ENCODE results near the gene DUSP22. TPM values are rescaled to one million over a fixed set of nuclear protein-coding genes. Genes with fewer than 3 reads are reported as not detected.

DUSP22 gene
- total RNA-seq, 1 experiment from 2014 or later = 34.8 TPM

GRCh38 chr6:356828-357251 lies 64.6 kb downstream of the DUSP22 start:
- ATAC-seq (no peak), DNase-seq (ENCODE audit: low read depth, low spot score) (no peak)
- no peaks in the 10 kb centered on the region for H3K4me1 ChIP-seq (ENCODE audit: control insufficient read depth, insufficient read depth, low read length)
- no peaks in the 10 kb centered on the region for H3K27me3 ChIP-seq (ENCODE audit: control insufficient read depth, insufficient read depth, low read length)
- no peaks in the 10 kb centered on the region for H3K9me3 ChIP-seq (ENCODE audit: control insufficient read depth, insufficient read depth, low read depth, low read length)
- H3K4me3 ChIP-seq (ENCODE audit: low read depth in 2 of 2, low read length in 2 of 2) = no peak overlapping the region
- H3K36me3 ChIP-seq (ENCODE audit: control insufficient read depth, insufficient read depth, low read length) = no peaks in the 10 kb centered on the region
- H3K27ac ChIP-seq (ENCODE audit: low read length) = no peak overlapping the region
- BruUV-seq (replicated peaks) = no TSS peak
- no peak for TF ChIP-seq SIN3A (IDR thresholded peaks at IDR 0.05; ENCODE audit: borderline replicate concordance, insufficient read depth, low read depth, low read length)
- no peak for TF ChIP-seq CTCF (IDR thresholded peaks at IDR 0.05)
- no peak for TF ChIP-seq POLR2AphosphoS5 (IDR thresholded peaks at IDR 0.05; ENCODE audit: low read depth, low read length)
- TF ChIP-seq REST (IDR thresholded peaks at IDR 0.05; ENCODE audit: insufficient read depth in 1 of 2, low read depth in 2 of 2, low read length in 1 of 2) = no peak
- no peak for TF ChIP-seq TCF7L2 (IDR thresholded peaks at IDR 0.05; ENCODE audit: low read depth, low read length)
- intact Hi-C loops (cut with micrococcal nuclease; ENCODE audit: unreplicated experiment) (no loop called here), in situ Hi-C loops (cut with HindIII; ENCODE audit: low pct_unique_long_range_greater_than_20kb, low sequenced_read_pairs) (no loop called here)
- CTCF ChIA-PET = no interaction called here
- POLR2A ChIA-PET = no interaction called here

GRCh38 chr6:357261-357790 lies 65.0 kb downstream of the DUSP22 start:
- no peak overlapping the region for H3K4me3 ChIP-seq (ENCODE audit: low read depth in 2 of 2, low read length in 2 of 2)
- DNase-seq (ENCODE audit: low read depth, low spot score) (no peak), ATAC-seq (no peak)
- intact Hi-C loops (cut with micrococcal nuclease; ENCODE audit: unreplicated experiment) = no loop called here
- ChIA-PET CTCF (no interaction called here), POLR2A (no interaction called here)
- no peak for TF ChIP-seq SIN3A (IDR thresholded peaks at IDR 0.05; ENCODE audit: borderline replicate concordance, insufficient read depth, low read depth, low read length)
- no peak for TF ChIP-seq POLR2AphosphoS5 (IDR thresholded peaks at IDR 0.05; ENCODE audit: low read depth, low read length)
- no peak for TF ChIP-seq CTCF (IDR thresholded peaks at IDR 0.05)
- TF ChIP-seq TCF7L2 (IDR thresholded peaks at IDR 0.05; ENCODE audit: low read depth, low read length) = no peak
- TF ChIP-seq REST (IDR thresholded peaks at IDR 0.05; ENCODE audit: insufficient read depth in 1 of 2, low read depth in 2 of 2, low read length in 1 of 2) = no peak
- H3K27me3 ChIP-seq (ENCODE audit: control insufficient read depth, insufficient read depth, low read length) = no peaks in the 10 kb centered on the region
- in situ Hi-C loops (cut with HindIII; ENCODE audit: low pct_unique_long_range_greater_than_20kb, low sequenced_read_pairs) = no loop called here
- no peak overlapping the region for H3K27ac ChIP-seq (ENCODE audit: low read length)
- H3K9me3 ChIP-seq (ENCODE audit: control insufficient read depth, insufficient read depth, low read depth, low read length) = no peaks in the 10 kb centered on the region
- H3K36me3 ChIP-seq (ENCODE audit: control insufficient read depth, insufficient read depth, low read length) = no peaks in the 10 kb centered on the region
- no TSS peak for BruUV-seq (replicated peaks)
- H3K4me1 ChIP-seq (ENCODE audit: control insufficient read depth, insufficient read depth, low read length) = no peaks in the 10 kb centered on the region
